H7 (cell line): ENCODE measurements around the gene CHRNA4. TPM values are rescaled to one million over a fixed set of nuclear protein-coding genes. Genes with fewer than 3 reads are reported as not detected.

Experiments
- DNase-seq: peaks from one replicate; pipeline ENCODE4 v3.0.0; 2012
- H3K27me3 ChIP-seq: 2 replicates; pipeline ENCODE4 v1.6.0; 2011; ENCODE audit warnings: mild to moderate bottlenecking, low read length; ENCODE audit not compliant: control insufficient read depth, insufficient read depth
- H3K36me3 ChIP-seq: replicated peaks from 2 replicates; pipeline ENCODE4 v1.5.1; 2011; ENCODE audit warnings: low read length; ENCODE audit not compliant: control insufficient read depth, insufficient read depth
- H3K4me3 ChIP-seq: 2 replicates; pipeline ENCODE4 v1.5.1; 2011; ENCODE audit warnings: low read depth, mild to moderate bottlenecking, control low read depth, low read length, moderate library complexity; ENCODE audit not compliant: insufficient read depth
- total RNA-seq: library from RNA; depleted of rRNA; stranded (reverse); fragments of >200 nt; shearing (Covaris generic); gene quantifications from 2 replicates; pipeline ENCODE4 v1.2.3, GENCODE V29; 2014; rRNA removed

Gene CHRNA4
- total RNA-seq: 2.0 TPM in 2 replicates

DNA sequence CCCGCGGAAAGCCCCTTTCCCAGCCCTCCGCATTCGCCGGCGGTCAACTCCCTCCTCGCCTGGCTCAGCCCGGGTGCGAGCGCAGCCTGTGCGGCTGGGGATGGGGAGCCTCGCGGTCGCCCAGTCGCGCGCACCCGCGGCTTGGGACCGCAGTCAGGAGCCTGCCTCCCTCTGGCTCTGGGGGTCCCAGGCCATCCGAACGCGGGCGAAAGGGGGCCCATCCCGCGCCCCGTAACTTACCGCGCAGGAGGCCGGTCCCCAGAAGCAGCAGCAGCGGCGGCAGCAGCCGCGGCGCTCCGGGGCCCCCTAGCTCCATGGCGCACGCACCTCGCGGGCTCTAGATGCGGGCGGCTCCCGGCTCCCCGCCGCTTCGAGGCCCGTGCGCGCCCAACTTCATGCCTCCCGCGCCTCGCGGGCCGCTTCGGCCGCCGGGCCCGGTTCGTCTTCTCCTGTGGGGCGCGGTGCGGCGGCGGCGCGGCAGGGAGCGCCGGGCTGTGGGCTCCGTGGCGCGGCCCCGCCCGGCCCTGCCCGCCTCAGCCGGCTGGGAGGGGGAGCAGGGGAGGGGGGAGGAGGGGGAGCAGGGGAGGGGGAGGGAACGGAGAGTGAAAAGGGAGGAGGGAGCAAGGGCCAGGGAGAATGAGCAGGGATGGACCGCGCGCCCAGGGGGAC is at the start of gene CHRNA4:
Gene CHRNA4 (minus strand): TSS at position 500 of the 669 bp plus-strand sequence. CDS start 184 bp downstream, at position 316.
- peak; percentile 91 for DNase-seq
- H3K27me3 ChIP-seq: peaks cover 14% of the 10 kb centered on the region

GRCh38 chr20:63409834-63410435 is 48.8 kb upstream of the CHRNA4 start:
- Histone ChIP-seq H3K27me3 (no peaks in the 10 kb centered on the region), H3K4me3 (no peak overlapping the region)
- DNase-seq: peak; percentile 96

More for the DNA sequence above, at the start of gene CHRNA4:
- Histone ChIP-seq H3K4me3 (peak within 1 kb of the TSS; percentile 41), H3K36me3 (no peaks in the 10 kb centered on the region)

GRCh38 chr20:63409066-63409833 is 48.1 kb upstream of the CHRNA4 start:
- no peaks in the 10 kb centered on the region for H3K27me3 ChIP-seq

More at GRCh38 chr20:63409834-63410435, 48.8 kb upstream of the CHRNA4 start:
- no peaks in the 10 kb centered on the region for H3K36me3 ChIP-seq

DNA sequence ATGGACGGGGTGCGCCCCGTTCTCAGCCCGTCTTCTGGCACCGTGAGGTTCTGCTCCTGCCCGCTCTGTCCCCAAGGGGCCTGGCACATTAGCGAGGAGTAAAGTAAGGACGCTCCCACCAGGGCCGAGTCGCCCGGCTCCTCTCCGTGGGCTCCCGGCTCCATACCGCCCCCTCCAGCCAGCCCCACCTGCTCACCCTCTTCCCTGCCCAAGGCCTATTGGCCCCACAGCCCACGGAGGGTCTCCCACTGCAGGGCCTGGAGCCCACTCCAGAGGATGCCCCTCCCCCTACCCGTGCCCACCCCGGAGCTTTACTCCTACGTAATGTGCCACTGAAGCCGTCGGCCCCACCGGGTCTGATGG is 47.5 kb upstream of the CHRNA4 start:
- Histone ChIP-seq H3K4me3 (no peak overlapping the region), H3K27me3 (no peaks in the 10 kb centered on the region), H3K36me3 (no peaks in the 10 kb centered on the region)
- DNase-seq: no peak

More at GRCh38 chr20:63409066-63409833, 48.1 kb upstream of the CHRNA4 start:
- Histone ChIP-seq H3K36me3 (no peaks in the 10 kb centered on the region), H3K4me3 (no peak overlapping the region)
- peak; percentile 92 for DNase-seq

- no peak for DNase-seq
- Histone ChIP-seq H3K27me3 (no peaks in the 10 kb centered on the region), H3K36me3 (no peaks in the 10 kb centered on the region), H3K4me3 (no peak overlapping the region)
Measured at GRCh38 chr20:63407928-63408683, 47.0 kb upstream of the CHRNA4 start.

DNA sequence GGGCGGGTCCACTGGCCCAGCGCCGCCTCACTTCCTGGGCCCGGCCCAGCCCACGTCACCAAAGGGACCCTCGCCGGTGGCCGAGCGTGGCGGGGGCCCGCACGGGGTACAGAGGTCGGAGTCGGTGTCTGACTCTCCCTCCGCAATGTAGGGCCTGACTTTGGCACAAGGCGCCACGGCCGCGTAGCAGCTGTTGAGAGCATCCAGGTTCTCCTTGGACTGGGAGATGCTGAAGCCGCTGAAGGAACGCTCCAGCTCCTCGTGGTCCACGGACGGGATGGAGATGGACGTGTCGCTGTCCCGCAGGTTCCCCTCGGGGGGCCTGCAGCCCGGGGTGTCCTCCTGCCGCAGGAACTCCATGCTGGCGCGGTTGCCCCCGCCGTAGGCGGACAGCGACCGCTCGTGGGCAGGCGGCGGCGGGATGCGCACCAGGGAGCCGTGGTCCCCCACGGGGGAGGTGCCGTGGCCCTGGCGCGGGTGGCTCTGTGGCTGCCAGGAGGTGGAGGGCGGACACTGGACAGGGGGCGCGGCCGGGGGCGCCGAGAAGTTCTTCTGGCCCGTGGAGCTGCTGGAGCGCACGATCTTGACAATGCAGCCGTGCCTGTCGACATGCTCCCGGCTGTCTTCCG is 45.6 kb upstream of the CHRNA4 start:
- H3K4me3 ChIP-seq: no peak overlapping the region
- no peaks in the 10 kb centered on the region for H3K36me3 ChIP-seq
- no peak for DNase-seq
- no peaks in the 10 kb centered on the region for H3K27me3 ChIP-seq

- no peak for DNase-seq
- no peaks in the 10 kb centered on the region for H3K36me3 ChIP-seq
- no peak overlapping the region for H3K4me3 ChIP-seq
- H3K27me3 ChIP-seq: no peaks in the 10 kb centered on the region
Measured at GRCh38 chr20:63406011-63406410, 44.9 kb upstream of the CHRNA4 start.

DNA sequence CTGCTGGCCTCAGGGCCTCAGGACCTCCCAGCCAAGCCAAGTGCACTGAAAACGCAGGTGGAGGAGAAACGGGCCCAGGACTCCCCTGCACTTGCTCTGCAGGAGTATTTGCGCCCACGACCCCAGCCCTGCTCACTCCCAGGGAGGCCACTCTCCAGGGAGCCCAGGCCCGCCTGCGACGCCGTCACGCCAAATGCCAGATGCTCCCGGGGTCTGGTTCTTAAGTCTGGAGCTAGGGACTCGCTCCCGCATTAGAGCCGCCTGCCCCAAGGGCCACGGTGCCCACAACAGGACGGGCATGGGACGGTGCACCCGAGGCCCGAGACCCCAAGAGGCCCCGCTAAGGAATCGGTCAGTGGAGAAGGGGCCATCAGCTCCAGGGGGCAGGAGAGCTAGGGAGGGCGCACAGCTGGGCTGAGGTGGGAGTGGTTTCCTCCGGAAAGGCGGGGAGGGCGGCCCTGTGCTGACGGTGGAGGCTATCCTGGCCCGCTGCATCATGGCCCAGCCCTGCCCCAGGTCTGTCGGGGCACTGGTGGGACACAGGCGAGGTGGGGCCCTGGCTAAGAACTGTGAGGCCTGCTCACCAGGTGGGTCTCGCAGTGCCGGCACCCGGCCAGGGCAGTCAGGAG is 44.1 kb upstream of the CHRNA4 start:
- H3K36me3 ChIP-seq: no peaks in the 10 kb centered on the region
- no peak for DNase-seq
- H3K4me3 ChIP-seq: no peak overlapping the region
- no peaks in the 10 kb centered on the region for H3K27me3 ChIP-seq

DNA sequence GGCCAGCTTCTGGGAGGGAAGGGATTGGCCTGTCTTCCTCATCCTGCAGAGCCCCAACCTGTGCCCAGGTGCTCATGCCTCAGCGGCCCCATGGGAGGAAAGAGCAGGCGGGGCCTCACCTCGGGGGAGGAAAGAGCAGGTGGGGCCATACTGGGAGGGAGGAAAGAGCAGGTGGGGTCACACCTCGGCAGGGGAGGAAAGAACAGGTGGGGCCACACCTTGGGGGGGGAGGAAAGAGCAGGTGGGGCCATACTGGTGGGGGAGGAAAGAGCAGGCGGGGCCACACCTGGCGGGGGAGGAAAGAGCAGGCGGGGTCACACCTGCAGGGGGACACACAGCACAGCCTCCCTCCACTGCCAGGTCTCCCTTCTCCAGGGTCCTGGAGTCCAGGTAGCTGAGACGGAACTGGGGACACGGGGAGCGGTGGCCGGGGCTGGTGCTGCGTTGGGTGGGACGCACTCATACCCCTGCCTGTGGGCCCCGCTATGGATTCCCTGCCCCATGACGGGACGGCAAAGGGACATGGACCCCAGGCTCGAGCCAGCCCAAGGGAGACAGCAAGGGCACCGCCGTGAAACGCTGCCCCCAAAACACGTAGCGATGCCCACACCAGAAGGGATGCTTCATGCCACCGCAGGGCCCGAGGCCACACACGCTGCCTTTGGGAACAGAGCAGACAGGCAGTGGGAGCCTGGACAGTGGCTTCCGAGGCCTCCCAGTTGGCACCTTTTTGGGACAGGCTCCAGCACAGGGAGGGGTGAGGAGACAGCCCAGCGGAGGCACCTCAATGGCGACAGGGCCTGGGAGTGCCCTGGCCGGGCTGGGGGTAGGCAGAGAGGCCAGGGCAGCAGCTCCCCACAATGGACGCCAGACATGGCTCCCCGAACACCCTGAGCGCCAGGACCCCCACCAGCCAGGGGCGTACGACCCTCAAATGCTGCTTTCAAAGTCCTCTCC is 43.3 kb upstream of the CHRNA4 start:
- Histone ChIP-seq H3K27me3 (no peaks in the 10 kb centered on the region), H3K36me3 (no peaks in the 10 kb centered on the region), H3K4me3 (no peak overlapping the region)
- DNase-seq: peak; percentile 88

DNA sequence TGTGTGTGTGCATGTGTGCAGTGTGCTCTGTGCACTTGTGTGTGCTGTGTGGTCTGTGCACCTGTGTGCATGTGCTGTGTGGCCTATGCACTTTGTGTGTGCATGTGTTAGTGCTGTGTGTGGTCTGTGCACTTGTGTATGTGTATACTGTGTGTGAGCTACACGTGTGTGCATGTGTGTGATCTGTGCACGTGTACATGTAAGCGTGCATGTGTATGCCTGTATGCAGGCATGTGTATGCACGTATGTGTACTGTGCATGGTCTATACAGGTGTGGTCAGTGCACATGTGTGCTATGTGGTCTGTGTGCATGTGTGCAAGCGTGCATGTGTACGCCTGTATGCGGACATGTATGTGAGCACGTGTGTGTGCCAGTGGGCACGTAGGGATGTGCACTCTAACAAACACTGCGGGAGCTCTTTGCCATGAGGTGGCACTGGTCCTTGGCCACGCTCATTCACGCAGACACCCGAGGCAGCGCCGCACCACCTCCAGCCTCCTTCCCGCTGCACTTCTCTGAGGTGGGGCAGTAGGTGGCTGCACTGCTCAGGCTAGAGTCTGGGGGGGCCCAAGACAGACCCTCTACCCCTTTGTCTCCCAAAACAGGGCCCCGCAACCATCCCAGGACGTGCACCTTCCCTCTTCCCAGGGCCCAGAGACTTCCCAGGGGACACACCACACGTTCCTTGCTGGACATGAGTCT is 42.4 kb upstream of the CHRNA4 start:
- Histone ChIP-seq H3K27me3 (no peaks in the 10 kb centered on the region), H3K4me3 (no peak overlapping the region), H3K36me3 (no peaks in the 10 kb centered on the region)
- no peak for DNase-seq

GRCh38 chr20:63402860-63403220 is 41.7 kb upstream of the CHRNA4 start:
- no peak for DNase-seq
- H3K27me3 ChIP-seq: no peaks in the 10 kb centered on the region
- no peak overlapping the region for H3K4me3 ChIP-seq
- H3K36me3 ChIP-seq: no peaks in the 10 kb centered on the region

- DNase-seq: no peak
- no peaks in the 10 kb centered on the region for H3K27me3 ChIP-seq
- no peak overlapping the region for H3K4me3 ChIP-seq
- H3K36me3 ChIP-seq: no peaks in the 10 kb centered on the region
Measured at GRCh38 chr20:63402181-63402859, 41.2 kb upstream of the CHRNA4 start.
